Tibial nerve (tissue), 3 donors: ENCODE measurements around the gene RPUSD1.

Source experiments
- CTCF ChIP-seq, 5 experiments: fragments of 200-600 bp in 3 of 5; fragments of 450-650 bp in 2 of 5; sonication (generic) in 3 of 5; IDR thresholded peaks; one replicate each; pipeline ENCODE4 v1.5.1; 2016 to 2019; ENCODE audit warnings: antibody characterized with exemption in 5 of 5, mild to moderate bottlenecking in 3 of 5, moderate library complexity in 2 of 5
- POLR2A ChIP-seq, 2 donors: fragments of 450-650 bp; IDR thresholded peaks; one replicate each; pipeline ENCODE4 v1.6.1; 2017; ENCODE audit warnings: antibody characterized with exemption in 2 of 2, mild to moderate bottlenecking in 2 of 2, moderate library complexity in 2 of 2

GRCh38 chr16:803754-804080 lies 15.5 kb upstream of the RPUSD1 start:
- no peak for TF ChIP-seq POLR2A (IDR thresholded peaks at IDR 0.05)
- no peak for TF ChIP-seq CTCF (IDR thresholded peaks at IDR 0.05)
